Activated CD4-positive, alpha-beta T cell treated with anti-CD3 and anti-CD28 coated beads, Interleukin-2, amount 50 U/mL, for 16 hours (primary cell): ENCODE data around the gene CEP55.
"Not testable (repeated sequence)": the region's sequence is repeated elsewhere in the genome, so short reads cannot be mapped to it uniquely, and the experiment has no call there.

Source experiments
- DNase-seq: peaks from one replicate; pipeline ENCODE4 v3.0.0-alpha.2; 2020

The CEP55 gene

GRCh38 chr10:93496322-93497041, at the start of gene CEP55:
Gene CEP55, plus strand, starts transcription at chr10:93496612. Its CDS starts 3,440 bp downstream, at chr10:93500052.
- peak; percentile 98 for DNase-seq

- DNase-seq = no peak
Observed at GRCh38 chr10:93447019-93447418, 49.4 kb upstream of the CEP55 start.

- DNase-seq = no peak
Observed at GRCh38 chr10:93447970-93448369, 48.4 kb upstream of the CEP55 start.

GRCh38 chr10:93451244-93451947, 45.0 kb upstream of the CEP55 start:
- DNase-seq = no peak

GRCh38 chr10:93452143-93452542, 44.3 kb upstream of the CEP55 start:
- DNase-seq = peak; percentile 70

- no peak for DNase-seq
Observed at GRCh38 chr10:93454146-93454545, 42.3 kb upstream of the CEP55 start.

- no peak for DNase-seq
Observed at GRCh38 chr10:93454736-93455135, 41.7 kb upstream of the CEP55 start.

GRCh38 chr10:93456480-93456879, 39.9 kb upstream of the CEP55 start:
- DNase-seq = no peak

GRCh38 chr10:93457511-93457910, 38.9 kb upstream of the CEP55 start:
- no peak for DNase-seq

GRCh38 chr10:93458821-93459257, 37.6 kb upstream of the CEP55 start:
- no peak for DNase-seq

GRCh38 chr10:93459466-93459865, 36.9 kb upstream of the CEP55 start:
- DNase-seq = no peak

- DNase-seq = no peak
Observed at GRCh38 chr10:93461109-93461806, 35.2 kb upstream of the CEP55 start.

- peak; percentile 45 for DNase-seq
Observed at GRCh38 chr10:93461807-93462178, 34.6 kb upstream of the CEP55 start.

GRCh38 chr10:93462371-93462770, 34.0 kb upstream of the CEP55 start:
- peak; percentile 26 for DNase-seq

- peak; percentile 93 for DNase-seq
Observed at GRCh38 chr10:93462881-93463280, 33.5 kb upstream of the CEP55 start.

GRCh38 chr10:93463723-93464476, 32.5 kb upstream of the CEP55 start:
- no peak for DNase-seq

- no peak for DNase-seq
Observed at GRCh38 chr10:93464776-93465388, 31.5 kb upstream of the CEP55 start.

- no peak for DNase-seq
Observed at GRCh38 chr10:93465806-93466675, 30.4 kb upstream of the CEP55 start.

GRCh38 chr10:93467635-93468034, 28.8 kb upstream of the CEP55 start:
- DNase-seq = not testable (repeated sequence)

- DNase-seq = no peak
Observed at GRCh38 chr10:93468461-93469213, 27.8 kb upstream of the CEP55 start.

- no peak for DNase-seq
Observed at GRCh38 chr10:93469454-93469853, 27.0 kb upstream of the CEP55 start.
